ENCODE measurements around the gene BSX.

The BSX gene

GRCh38 chr11:122963961-122964360 is 17.7 kb downstream of the BSX start:
- no peak for DNase-seq (ENCODE audit: low read depth in 3 of 3, low spot score in 1 of 3)

GRCh38 chr11:122954455-122954854 is 27.2 kb downstream of the BSX start:
- no peak for DNase-seq (ENCODE audit: low read depth in 3 of 3, low spot score in 1 of 3)

- DNase-seq (ENCODE audit: low read depth in 3 of 3, low spot score in 1 of 3): no peak
These were observed 30.4 kb downstream of the BSX start for GRCh38 chr11:122951211-122951610.

DNA sequence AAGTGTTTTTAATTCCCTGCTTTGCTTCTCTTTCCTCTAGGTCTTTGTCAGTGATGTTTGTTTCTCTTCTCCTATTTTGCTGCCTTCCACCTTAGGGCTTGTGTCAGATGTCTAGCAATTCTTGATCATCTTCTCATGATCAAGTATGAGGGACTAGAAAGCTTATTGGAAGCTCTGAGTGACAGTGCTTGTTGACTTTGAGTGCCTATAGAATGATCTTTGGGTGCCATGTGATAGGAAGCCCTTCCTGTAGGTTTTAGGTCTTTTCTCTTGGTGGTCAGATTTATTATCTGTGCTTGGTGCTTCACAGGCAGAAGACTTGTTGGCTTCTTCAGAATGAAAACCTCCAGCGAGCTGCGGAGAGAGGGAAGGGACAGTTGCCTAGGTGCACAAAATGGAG is 43.1 kb downstream of the BSX start:
- no peak for DNase-seq (ENCODE audit: low read depth in 3 of 3, low spot score in 1 of 3)

- DNase-seq (ENCODE audit: low read depth in 3 of 3, low spot score in 1 of 3): no peak
These were observed 43.7 kb downstream of the BSX start for GRCh38 chr11:122937983-122938382.

DNA sequence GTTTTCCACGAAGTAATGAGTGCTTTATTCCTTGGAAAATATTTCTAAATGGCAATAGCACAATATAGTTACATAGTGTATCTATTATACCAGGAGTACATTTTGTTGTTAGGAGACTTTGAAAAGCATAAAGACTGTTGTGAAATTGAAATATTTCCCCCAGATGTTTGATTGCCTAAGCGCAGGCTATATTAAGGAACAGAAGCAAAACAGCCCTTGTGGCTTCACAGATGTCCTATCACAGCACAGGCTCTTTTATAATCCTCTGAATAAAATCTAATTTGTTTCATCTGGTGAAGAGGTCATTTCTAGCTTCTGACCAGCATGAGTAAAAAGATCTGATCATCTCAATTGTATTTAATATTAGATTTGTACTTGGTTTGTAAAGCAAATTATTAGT is 48.2 kb downstream of the BSX start:
- no peak for DNase-seq (ENCODE audit: low read depth in 3 of 3, low spot score in 1 of 3)

DNA sequence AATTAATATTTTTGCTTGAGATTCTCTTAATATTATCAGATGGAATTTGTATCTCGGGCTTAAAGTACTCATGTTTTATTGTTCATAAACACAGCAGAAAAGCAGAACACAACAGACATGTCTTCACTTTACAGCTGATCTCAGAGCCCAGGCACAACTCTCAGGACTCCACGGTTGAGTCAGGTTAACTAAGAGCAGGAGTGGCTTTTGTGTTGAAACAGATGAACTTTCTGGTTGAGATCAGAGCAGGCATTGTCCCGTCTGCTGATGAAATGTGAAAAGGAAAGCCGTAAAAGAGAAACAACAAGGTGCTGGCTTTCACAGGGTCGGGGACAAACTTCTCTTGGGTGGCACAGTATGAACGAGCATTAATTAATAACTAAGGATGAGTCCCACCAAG is 50.1 kb downstream of the BSX start:
- no peak for DNase-seq (ENCODE audit: low read depth in 3 of 3, low spot score in 1 of 3)
